ENCODE data around the gene SNRNP40. TPM values are rescaled to one million over a fixed set of nuclear protein-coding genes. Genes with fewer than 3 reads are reported as not detected.
"Not testable (repeated sequence)": the region's sequence is repeated elsewhere in the genome, so short reads cannot be mapped to it uniquely, and the experiment has no call there.

Gene SNRNP40
- total RNA-seq, 4 donors from 2014 or later = 24.3 to 54.7 (median 51.3) TPM

DNA sequence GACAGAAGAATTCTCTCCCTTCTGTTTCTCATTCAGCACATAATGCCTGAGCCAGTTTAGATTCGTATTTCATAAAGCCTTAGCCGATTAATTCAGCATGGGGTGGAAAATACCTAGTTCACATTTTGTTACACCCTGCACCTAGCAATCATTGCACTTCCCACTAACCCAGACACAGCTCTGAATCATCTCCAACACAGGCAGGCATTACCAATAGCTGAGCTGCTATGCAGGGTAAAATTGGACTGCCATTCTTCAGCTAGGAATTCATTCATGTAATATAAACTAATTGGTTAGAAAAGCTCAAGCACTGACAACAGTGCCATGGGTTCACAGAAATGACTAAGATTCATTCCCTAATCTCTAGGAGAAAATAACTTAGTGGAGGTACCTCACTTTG lies 30.0 kb downstream of the SNRNP40 start:
- Histone ChIP-seq H3K36me3 (peaks cover 7 to 99% (median 27%) of the 10 kb centered on the region in 3 donors), H3K9me3 (no peaks in the 10 kb centered on the region), H3K27ac (no peak overlapping the region), H3K4me1 (peaks cover 0 to 8% (median 0%) of the 10 kb centered on the region in 3 donors), H3K4me3 (no peak overlapping the region), H3K27me3 (no peaks in the 10 kb centered on the region)
- no peak for DNase-seq
- WGBS, 2 donors = 72 to 78% methylated on average over 2 of the region's 2 CpGs
- no peak for TF ChIP-seq POLR2A (IDR thresholded peaks at IDR 0.05)
- TF ChIP-seq, protein P1, sequence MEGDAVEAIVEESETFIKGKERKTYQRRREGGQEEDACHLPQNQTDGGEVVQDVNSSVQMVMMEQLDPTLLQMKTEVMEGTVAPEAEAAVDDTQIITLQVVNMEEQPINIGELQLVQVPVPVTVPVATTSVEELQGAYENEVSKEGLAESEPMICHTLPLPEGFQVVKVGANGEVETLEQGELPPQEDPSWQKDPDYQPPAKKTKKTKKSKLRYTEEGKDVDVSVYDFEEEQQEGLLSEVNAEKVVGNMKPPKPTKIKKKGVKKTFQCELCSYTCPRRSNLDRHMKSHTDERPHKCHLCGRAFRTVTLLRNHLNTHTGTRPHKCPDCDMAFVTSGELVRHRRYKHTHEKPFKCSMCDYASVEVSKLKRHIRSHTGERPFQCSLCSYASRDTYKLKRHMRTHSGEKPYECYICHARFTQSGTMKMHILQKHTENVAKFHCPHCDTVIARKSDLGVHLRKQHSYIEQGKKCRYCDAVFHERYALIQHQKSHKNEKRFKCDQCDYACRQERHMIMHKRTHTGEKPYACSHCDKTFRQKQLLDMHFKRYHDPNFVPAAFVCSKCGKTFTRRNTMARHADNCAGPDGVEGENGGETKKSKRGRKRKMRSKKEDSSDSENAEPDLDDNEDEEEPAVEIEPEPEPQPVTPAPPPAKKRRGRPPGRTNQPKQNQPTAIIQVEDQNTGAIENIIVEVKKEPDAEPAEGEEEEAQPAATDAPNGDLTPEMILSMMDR (IDR thresholded peaks at IDR 0.05) = no peak
- intact Hi-C loops (cut with DNase I) = no loop called here

DNA sequence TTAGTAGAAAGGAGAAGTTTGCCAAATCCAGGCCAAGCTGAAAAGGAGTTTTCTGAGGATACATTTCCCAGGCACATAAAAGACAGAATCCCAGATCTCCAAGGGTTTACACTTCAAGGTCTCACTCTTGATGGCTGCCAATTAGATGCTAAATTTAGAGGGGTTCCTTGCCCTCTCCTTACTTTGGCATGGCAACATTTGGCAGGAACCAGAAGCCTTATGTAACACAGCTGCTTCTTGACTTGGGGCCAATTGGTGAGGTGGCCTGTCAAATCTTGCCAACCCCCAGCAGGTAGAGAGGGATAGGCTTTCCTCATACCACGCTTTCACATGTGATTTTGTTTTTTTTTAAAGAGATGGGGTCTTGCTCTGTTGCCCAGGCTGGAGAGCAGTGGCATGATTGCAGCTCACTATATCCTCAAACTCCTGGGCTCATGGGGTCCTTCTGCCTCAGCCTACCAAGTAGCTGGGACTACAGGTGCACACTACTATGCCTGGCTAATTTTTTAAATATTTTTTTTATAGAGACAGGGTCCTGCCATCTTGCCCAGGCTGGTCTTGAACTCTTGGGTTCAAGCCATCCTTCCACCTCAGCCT lies 31.7 kb downstream of the SNRNP40 start:
- DNase-seq = no peak
- Histone ChIP-seq H3K9me3 (no peaks in the 10 kb centered on the region), H3K4me1 (peaks cover 0 to 8% (median 0%) of the 10 kb centered on the region in 3 donors), H3K4me3 (no peak overlapping the region), H3K27ac (no peak overlapping the region), H3K36me3 (peaks cover 10 to 99% (median 38%) of the 10 kb centered on the region in 3 donors), H3K27me3 (no peaks in the 10 kb centered on the region)
- TF ChIP-seq, protein P1 (IDR thresholded peaks at IDR 0.05) = no peak
- no peak for TF ChIP-seq POLR2A (IDR thresholded peaks at IDR 0.05)
- intact Hi-C loops (cut with DNase I) = no loop called here
- WGBS, 2 donors = 46% methylated on average over 1 of the region's 1 CpG

DNA sequence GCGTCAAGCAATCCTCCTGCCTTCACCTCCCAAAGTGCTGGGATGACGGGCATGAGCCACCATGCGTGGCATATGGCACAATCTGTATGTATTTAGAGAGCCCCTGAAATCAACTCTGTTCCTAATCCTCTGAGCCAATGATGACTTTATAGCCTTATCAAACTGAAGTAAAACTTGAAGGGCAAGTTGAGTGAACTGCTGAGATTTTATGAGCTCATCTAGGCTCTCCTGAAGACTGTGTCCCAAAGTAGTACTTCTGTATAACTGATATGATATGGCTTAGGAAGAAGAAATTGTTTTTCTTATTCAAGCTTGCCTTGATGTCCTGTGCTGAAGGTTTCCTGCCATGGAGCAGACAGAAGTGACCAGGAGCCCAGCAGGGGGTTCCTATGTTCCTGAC lies 33.2 kb downstream of the SNRNP40 start:
- 93 to 100% methylated on average over 3 of the region's 3 CpGs for WGBS, 2 donors
- H3K4me1 ChIP-seq = peaks cover 0 to 8% (median 0%) of the 10 kb centered on the region in 3 donors
- H3K36me3 ChIP-seq = peaks cover 9 to 99% (median 38%) of the 10 kb centered on the region in 3 donors
- H3K9me3 ChIP-seq = no peaks in the 10 kb centered on the region
- intact Hi-C loops (cut with DNase I) = no loop called here
- no peaks in the 10 kb centered on the region for H3K27me3 ChIP-seq
- no peak for DNase-seq
- H3K4me3 ChIP-seq = no peak overlapping the region
- no peak for TF ChIP-seq POLR2A (IDR thresholded peaks at IDR 0.05)
- TF ChIP-seq, protein P1 (IDR thresholded peaks at IDR 0.05) = no peak
- no peak overlapping the region for H3K27ac ChIP-seq

DNA sequence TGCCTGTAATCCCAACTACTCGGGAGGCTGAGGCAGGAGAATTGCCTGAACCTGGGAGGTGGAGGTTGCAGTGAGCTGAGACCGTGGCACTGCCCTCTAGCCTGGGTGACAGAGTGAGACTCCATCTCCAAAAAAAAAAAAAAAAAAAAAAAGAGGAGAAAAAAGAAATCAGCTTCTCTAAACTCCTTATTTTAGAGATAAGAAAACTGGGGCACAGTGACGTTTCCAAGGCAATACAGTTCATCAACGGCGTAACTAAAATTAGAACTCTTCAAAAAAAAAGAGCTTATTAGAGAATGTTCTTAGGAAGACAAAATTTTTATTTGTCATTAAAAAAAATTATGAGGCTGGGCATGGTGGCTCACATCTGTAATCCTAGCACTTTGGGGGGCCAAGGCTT lies 34.2 kb downstream of the SNRNP40 start:
- H3K27me3 ChIP-seq; DNase-seq; H3K27ac ChIP-seq; H3K9me3 ChIP-seq; H3K4me3 ChIP-seq; intact Hi-C loops (cut with DNase I); H3K4me1 ChIP-seq: not testable (repeated sequence)
- 78 to 100% methylated on average over 3 to 4 of the region's 5 CpGs for WGBS, 2 donors
- peaks cover 8 to 99% (median 34%) of the 10 kb centered on the region in 3 donors for H3K36me3 ChIP-seq

DNA sequence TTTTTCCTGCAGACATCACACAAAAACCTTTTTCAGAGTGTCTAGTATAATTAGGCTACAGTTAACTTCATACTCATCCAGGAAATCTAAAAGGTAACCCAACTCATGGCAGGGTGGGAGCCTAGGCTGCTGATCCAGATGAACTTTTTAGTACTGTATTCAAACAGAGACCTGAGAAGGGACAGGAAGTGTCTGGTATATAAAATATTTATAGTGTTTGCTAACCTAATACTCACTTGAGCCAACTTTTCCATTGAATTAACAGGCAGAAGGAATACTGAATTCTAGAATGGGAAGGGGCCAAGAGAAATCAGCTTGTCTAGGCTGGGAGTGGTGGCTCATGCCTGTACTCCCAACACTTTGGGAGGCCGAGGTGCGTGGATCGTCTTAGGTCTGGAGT lies 34.7 kb downstream of the SNRNP40 start:
- Histone ChIP-seq H3K27ac (no peak overlapping the region), H3K36me3 (peaks cover 8 to 99% (median 29%) of the 10 kb centered on the region in 3 donors), H3K4me3 (no peak overlapping the region), H3K9me3 (no peaks in the 10 kb centered on the region), H3K4me1 (peaks cover 0 to 8% (median 0%) of the 10 kb centered on the region in 3 donors), H3K27me3 (no peaks in the 10 kb centered on the region)
- whole genome bisulfite sequencing, 2 donors = 91 to 93% methylated on average over 3 of the region's 3 CpGs
- intact Hi-C loops (cut with DNase I) = no loop called here
- TF ChIP-seq, protein P1 (IDR thresholded peaks at IDR 0.05) = no peak
- TF ChIP-seq POLR2A (IDR thresholded peaks at IDR 0.05) = no peak
- no peak for DNase-seq
